GM21529 (cell line): ENCODE data around the gene TEKT3.

Source experiments
- ATAC-seq: cut with Tn5 transposase; IDR thresholded peaks from one replicate; pipeline ENCODE4 v1.9.1; 2021; ENCODE audit not compliant: unreplicated experiment

TEKT3 gene

DNA sequence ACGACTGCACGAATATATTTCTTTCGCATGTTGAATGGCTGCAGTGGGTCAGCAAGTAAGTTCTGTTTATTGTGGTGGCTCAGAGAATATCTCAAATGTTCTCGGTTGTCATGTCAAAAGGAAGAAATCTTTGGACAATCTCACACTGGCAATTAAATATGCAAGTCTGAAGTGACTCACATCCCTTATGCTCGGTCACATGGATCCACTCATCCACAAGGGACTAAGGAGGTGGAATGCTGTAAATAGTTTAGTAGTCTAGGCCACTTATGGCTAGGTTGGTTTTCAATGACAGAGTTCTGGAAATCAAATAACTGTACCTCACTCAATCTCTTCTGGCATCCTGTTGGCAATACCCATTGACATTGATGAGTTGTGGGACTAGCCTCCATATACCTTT, 43.2 kb downstream of the TEKT3 start:
- ATAC-seq = no peak

DNA sequence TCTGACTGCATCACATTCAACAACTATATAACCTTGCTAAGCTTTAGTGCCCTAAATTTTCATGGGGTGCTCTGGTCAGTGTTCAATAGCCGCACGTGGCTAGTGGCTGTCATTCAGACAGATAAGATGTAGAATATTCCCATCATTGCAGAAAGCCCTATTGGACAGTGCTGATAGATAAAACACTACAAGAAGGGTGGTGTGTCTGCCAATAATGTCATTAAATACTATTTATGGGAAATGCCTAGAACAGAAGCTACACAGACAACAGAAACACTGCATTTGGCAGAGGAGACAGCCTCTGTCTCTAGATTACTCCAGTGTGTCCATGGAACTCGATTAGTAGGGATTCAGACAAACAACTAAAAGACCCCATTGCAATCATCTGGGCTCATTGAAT, 47.8 kb downstream of the TEKT3 start:
- no peak for ATAC-seq

DNA sequence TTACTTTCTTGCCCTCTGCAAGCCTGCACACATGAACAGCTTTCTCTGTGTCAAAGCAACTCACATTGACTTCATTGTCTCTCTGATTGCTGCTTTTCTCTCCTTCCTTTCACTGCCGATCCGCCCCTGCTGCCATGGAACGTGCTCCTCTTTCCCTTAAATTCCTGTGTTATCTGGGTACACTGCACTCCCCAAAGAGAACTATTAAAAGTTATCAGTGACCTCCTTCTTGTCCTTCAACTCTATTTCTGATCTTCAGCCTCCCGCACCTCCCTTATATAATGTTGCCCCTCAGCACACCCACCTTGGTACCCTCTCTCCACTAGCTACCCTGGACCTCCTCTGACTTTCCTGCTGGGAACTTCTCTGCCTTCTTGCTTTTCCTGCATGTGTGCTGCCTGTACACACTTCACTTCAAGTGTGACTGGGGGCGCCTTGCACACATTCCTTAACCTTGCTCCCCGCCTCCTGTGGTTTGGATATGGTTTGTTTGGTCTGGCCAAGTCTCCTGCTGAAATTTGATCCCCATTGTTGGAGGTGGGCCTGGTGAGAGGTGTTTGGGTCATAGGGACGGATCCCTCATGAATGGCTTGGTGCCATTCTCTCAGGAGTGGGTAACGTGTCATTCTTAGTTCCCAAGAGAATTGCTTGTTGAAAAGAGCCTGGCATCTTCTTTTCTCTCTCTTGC, 49.6 kb downstream of the TEKT3 start:
- no peak for ATAC-seq

DNA sequence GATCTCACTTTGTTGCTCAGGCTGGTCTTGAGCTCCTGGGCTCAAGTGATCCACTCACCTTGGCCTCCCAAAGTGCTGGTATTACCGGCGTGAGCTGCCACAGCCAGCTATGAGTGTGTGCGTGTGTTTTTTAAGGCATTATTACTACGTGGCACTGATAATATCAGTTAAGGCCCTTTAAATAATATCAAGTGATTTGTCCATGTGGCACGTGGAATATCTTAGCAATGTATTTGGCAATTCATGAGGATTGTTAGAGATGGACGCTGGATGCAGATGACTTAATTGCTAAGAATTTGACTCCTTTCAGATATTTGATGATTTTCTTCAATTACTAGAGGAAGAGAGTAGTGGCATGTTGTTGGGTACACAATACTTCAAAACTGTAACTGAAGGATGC, 50.8 kb downstream of the TEKT3 start:
- ATAC-seq = no peak

DNA sequence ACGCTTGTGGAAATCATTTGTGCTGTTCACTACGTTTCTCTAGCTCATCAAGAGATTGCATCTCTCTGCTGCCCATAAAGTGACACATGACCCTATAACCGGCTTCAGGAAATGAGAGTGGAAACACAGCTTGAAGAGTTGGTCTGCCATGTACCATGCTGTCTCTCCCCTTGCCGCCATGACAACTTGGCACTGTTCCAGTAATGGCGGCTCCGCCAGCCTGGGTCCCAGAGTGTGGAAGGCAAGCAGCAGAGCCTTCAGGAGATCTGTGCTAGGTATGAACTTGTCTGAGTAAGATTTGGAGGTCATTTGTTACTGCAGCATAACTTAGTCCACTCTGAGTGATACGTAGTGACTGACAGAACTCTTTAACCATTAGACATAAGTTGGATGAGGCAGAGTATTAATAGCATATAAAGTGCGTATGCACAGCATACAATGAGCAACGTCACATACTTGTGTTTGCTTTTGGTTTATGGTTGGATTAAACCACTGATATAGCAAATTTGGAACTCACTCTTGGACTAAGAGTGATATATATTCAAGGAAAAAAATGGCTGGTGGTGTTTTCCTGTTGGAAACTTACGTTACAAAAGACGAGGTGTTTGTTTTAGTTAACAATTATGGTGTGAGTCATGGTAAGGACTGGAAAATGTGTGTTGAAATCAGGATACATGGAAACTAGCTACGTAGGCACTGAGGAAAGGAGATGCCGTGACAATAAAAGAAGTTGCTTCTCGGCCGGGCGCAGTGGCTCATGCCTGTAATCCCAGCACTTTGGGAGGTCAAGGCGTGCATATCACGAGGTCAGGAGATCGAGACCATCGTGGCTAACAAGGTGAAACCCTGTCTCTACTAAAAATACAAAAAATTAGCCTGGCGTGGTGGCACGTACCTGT, 51.9 kb downstream of the TEKT3 start:
- no peak for ATAC-seq

DNA sequence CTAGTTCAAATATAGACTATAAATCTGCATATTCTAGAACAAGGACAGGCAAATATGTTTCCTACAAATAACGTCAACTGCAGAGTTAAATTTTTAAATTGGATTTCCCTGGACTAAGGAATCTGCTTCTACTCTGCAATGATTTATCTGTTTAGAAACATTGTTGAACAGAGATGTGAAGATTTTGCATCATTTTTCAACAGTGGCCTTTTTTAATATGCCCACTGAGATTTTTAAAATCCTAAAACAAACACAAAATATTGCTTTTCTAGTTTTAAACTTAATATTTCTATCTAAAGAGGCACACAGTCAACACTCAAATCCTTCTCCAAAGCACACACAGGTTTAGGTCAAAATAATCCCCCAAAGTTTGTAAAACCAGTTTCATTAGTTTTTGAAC, 52.5 kb downstream of the TEKT3 start:
- ATAC-seq = no peak

DNA sequence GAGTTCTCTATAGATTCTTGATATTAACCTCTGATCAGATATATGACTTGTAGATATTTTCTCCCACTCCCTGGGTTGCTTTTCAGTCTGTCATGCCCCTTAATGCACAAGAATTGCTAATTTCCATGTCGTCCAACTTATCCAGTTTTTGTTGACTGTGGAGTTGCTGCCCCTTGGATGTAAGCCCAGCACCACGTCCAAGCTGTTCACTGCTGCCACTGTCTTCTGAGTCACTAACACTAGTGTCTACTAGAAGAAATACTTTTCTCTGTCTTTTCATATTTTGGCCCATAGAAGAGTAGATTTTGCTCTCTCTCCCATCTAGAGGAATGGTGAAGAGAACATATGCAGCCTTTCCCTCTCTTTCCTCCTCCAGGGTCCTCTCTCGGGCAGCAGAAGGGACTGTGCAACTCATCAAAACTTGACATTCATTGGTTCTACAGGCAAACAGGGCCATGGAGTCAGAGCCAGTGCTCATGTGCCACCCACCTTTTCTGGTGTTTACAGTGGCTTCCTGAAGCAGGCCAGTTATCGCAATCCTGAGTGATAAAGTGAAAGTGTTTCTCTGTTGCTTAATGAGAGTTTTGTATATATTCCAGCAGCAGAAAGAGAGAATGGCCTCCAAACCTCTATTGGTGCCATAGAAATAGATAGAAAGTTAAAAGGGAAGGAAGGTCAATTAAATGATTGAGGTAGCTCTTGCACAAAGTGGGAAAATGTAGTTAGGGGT, 53.7 kb downstream of the TEKT3 start:
- ATAC-seq = no peak

DNA sequence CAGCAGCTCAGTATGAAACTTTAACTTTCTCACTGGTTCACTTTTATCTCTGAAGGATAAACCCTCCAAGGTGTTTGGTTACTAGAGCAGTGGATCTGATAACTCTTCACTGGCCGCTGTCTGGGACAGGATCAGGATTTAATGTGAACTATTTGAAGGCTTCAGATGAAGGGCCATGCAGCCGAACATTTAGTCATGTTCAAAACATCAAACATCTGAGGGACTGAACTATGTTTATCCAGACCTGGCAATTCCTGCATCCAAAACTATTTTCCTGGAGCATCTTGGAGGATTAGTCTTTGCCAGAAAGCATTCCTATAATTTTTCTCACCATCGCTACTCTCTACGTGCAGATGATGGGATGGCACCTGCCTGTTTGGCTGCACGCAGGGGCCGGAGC, 55.9 kb downstream of the TEKT3 start:
- no peak for ATAC-seq

DNA sequence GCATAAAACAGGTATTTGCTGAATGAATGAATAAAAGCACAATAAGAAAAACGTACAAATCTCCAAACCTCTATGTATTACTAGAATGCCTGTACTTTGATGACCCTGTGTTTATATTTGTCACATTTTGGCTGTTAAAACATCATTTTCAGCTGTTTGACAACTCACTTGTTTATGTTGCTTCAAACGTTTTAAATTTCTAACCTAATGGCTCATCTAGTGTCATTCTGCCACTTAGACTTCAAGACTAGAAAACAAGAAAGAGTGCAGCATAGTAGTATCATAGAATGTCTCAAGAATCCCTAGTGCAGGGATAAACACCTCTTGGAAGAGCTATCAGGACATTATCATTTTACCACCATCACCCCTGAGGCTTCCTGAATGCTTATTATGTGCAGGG, 56.9 kb downstream of the TEKT3 start:
- no peak for ATAC-seq

DNA sequence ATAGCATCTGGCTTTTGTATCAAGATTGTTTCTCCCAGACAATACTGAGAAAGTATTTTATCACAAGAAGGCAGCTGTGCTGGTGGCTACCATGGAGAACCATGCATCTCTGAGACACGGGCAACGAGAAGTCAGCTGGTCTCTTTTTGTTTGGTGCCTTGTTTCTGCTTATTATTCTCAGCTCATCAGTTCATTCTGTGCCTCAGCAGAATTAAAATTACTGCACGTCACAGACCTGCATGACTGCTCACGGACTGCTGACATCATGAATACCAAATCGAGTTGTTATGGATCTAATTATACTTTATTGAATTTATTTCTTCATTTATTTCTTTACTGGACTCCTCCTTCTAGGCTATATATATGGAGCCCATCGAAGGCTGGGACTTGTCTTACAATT, 57.3 kb downstream of the TEKT3 start:
- no peak for ATAC-seq

DNA sequence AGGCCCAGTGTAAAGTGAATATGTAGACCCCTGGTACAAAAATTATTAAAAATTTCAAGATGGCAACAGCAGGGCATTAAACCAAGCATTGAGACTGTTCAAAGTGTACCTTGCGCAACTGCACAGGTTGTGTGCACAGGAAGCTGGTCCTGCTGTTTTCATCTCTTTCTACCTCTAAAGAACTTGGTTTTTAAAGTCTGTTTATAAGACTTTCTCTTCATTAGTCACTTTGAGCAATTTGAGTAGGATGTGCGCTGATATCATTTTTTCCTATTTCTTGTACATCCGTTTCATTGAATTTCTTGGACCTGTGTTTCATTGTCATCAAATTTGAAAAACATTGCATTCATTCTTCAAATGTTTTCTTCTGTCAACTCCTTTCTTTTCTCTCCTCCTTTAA, 59.5 kb downstream of the TEKT3 start:
- ATAC-seq = no peak

DNA sequence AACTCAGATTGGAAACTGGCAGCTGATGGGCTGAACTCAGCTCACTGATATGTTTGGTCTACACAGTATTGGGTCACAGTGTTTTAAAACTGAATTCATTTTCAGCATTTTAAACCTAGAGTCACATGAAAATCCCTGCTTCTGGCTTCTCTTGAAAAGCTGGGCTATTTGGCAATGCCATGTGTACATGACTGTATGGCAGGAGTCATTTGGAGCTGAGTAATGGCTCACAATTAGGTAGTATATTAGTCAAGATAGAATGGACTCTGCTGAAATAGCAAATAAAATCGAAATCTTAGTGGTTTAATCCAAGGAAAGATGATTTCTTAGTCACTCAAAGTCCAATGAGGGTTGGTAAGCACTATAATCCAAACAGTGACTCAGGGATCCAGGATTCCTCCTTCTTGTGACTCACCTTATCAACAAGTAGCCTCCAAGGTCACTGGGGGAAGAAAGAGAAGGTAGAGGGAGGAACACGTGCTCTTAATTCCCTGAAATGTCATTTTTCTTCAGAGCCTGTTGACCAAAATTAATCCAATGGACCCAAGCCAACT, 62.4 kb downstream of the TEKT3 start:
- no peak for ATAC-seq

DNA sequence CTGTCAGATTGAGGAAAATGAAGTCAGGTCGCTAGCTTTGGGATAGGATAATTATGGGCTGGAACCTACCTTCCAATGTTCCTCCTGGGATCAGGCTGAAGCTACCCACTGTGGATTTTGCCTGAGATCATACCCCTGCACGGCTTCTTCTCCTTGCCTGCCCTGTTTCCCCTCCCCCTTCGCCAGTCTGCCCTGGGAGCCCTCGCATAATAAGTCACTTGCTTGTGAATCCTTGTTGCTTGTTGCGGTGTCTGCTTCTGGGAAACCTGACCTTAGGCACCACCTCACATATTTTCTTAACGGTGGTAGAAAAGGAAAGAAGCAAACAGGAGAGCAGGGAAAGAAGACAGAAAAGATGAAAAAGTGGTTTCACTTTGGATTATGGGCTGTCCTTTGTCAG, 63.0 kb downstream of the TEKT3 start:
- ATAC-seq = no peak

DNA sequence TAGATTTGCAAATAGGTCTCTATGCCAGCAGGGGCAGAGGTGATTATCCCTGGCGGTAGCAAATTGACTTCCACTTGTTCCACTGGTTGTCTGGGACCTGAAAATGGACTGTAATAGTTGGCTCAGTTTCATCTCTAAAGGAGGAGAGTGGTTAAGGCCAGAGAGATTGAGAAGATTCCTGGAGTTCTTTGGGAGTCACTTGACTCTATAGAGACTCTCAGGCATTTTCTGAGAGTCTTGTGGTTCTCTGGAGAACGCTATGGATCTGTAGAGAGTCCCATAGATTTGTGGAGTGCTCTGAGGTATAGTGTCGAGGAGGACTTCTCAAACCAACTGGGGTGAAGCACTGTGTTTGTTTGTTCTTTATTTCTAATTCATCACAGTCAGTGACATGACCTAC, 67.4 kb downstream of the TEKT3 start:
- ATAC-seq = no peak

DNA sequence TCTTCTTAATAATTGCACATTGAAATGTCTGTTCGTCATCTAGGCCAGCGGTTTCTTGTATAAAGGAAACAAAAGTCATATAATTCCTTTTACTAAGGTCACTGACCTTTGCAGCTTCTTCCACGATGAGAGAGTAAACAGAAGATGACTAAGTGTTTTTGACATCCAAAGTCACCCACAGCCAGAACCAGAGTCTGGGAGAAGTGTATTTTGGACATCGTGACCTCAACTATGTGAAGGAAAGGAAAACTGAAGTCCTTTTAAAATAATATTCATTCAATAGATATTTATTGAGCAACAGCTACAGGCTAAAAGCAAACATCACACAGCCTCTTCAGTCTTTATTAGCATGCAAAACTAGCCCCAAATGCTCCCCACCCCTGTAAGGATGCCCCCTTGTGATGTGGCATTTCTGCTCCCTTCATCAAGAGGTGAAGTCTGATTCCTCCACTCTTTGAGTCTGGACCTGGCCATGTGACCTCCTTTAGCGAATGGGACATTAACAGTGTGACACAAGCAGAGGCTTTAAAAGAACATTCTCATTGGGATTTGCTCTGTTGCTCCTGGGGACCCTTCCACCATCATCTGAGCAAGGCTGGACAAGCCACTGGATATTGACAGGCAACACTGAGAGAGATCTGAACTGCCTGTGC, 68.1 kb downstream of the TEKT3 start:
- ATAC-seq = no peak

DNA sequence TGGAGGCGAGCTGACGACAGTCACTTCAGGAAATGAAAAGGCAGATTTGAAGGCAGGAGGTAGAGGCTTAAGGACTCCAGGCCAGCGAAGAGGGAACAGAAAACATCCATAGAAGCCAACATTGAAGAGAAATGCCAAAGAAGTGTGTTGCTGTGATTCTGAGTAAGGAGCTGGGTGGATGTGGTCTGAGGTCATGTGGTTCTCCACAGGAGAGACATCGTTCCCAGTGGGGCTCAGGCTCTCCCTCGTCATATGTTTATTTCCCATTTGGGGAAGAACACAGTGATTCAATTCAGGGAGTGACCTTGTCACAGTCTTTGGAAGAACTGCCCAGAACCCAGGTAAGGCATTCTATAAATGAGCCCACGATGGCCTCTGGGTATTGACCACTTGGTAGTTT, 69.7 kb downstream of the TEKT3 start:
- ATAC-seq = no peak

DNA sequence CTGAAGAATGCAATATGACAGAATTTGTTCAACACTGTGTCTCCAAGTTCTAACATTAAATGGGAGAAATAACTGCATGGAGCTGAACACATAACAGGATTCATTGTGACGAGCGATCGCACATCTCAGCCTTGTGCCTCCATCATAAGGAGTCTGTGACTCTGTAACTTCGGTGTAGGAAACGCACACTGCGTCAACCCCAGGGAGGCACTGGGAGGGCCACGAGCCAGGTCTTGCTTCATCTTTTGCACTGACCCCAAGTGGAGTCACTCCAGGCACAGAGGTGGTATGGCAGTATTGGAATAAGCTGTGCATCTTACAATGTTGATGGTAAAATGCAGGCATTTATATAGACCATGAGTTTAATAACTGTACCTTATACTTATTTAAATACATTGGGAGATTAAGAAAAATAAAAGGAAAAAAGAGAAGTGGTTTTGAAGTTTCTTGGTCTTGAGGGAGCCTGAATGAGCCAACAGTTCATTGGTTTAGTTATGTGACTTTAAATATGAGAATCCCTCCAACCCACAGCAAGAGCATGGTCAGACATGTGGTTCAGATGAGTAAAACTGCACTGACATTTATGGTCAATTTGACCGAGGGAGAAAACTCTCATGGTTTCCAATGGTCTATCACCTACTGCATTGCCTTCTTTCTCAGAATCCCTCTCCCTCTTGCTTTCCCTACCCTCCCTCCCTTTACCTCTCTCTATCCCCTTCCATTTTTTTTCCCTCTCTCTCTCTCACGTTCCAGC, 70.6 kb downstream of the TEKT3 start:
- no peak for ATAC-seq

DNA sequence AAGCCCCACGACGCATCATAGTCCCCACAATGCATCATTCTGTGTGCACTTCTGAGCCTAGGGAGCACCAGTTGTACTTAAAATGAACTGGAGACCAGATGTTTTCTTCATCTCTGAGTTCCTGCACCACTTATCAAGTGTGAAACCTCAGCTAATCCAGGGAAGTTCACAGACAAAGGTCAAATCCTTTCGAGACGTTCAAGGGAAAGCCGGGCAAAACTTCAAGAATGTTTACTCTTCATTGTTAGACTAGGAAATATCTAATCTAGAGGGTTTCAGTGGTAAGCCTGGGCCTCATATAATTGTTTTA, 71.7 kb downstream of the TEKT3 start:
- no peak for ATAC-seq

DNA sequence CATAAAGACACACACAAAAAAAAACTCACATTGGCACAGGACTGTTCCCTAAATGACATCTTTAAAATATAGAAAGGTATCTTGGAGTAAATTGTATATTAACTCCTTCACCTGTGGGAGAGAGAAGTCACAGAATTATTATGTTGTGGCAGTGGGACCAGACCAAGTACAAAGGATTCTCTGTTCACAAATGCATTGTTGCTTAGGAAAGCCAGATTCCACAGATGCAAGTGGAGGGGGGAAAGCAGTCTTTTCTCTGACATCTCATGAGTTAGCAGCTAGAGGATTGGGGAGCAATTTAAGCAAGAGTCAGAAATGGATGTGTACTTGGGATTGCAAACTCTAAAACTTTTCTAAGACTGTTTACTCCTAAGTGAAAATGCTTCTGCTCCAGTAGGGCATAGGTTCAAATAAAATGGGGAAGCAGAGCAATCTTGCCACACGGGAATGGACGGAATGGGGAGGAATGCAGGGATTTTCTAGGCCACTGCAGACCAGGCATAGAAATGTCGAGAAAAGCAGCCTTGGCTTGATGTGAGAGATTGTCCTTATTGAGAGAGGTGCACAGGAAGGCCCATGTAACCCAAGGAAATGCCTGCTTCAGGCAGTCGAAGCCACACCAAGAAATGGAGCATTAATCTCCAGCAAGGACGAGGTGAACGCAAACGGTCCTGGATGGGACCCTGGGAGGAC, 72.2 kb downstream of the TEKT3 start:
- ATAC-seq = no peak

DNA sequence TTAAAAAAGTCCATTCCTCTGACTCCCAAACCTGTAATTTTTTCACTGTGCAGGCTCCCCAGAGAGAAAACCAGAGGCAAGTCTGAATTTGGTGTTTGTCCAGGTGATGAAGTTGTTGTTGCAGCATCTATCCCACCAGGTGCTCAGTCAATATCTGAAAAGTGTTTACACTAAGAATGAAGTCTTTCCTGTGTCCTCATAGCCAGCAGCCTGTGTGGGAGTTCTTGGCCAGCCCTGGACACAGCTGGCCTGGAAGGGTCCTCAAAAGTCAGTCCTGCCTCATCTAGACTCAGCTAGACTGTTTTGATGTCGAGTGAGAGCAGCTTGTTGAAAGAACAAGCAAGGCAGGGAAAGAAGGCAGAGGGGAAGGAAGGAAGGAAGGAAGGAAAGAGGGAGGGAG, 72.9 kb downstream of the TEKT3 start:
- ATAC-seq = no peak
